Inflammatory macrophage treated with lipopolysaccharide for 1 hour (primary cell): Measurements from ENCODE around the gene FSTL1.
"Not testable (repeated sequence)": the region's sequence is repeated elsewhere in the genome, so short reads cannot be mapped to it uniquely, and the experiment has no call there.

Experiments used
- DNase-seq, 2 donors: peaks; one replicate each; pipeline ENCODE4 v3.0.0-alpha.2; 2020 to 2022

The FSTL1 gene

DNA sequence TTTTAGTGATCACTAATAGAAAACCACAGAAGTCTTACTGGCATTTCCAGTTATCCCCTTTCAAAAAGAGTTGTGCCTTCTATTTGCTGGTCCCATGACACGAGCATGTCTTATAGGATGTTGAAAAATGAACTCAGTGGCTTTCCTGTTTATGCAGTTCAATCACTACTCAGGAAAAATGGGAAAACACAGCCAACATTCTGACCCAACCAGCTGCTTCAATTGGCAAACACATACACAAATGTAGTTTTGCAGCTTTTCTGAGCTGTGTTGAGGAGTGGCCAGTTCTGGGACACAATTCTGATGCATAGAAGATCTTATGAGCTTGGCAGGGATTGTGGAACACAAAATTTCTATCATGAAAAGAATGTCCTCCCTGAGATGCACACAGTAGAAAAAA is 40.3 kb downstream of the FSTL1 start:
- DNase-seq: no peak

GRCh38 chr3:120410116-120410515 is 40.7 kb downstream of the FSTL1 start:
- DNase-seq: no peak

DNA sequence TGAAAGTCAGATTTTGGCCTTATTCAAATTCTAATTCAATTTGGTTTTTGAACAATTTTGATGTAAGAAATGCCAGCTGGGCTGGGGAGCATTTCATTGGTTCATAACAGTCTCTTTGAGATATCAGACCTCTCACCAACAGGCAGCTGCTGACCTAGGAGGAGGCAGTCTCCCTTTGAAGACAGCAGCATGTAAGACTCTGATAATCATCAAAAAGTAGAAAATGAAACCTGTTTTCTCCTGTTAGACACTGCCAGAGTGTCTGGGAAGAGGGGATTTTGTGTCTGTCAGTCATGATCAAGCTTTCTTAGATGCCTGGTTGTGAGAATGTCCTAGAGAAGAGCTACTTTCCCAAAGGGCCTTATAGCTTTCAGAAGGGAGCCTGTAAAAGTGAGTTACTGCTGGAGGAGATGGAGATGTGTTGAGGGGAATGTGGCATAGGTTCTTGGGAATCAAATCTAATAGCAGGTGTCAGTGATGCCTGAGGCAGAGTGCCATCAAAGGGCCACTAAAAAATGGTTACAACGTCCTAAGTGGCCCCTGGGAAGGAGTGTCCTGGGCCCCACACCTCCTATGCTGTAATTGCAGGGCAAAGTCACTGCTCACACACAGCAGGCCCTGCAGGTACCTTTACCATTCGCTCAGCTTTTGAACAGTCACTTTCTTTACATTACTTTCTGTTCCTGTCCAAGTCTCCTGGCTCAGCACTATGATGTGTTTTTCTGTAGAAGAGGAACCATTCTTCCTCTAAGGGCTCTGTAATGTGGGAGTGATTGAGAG is 43.1 kb downstream of the FSTL1 start:
- no peak for DNase-seq

DNA sequence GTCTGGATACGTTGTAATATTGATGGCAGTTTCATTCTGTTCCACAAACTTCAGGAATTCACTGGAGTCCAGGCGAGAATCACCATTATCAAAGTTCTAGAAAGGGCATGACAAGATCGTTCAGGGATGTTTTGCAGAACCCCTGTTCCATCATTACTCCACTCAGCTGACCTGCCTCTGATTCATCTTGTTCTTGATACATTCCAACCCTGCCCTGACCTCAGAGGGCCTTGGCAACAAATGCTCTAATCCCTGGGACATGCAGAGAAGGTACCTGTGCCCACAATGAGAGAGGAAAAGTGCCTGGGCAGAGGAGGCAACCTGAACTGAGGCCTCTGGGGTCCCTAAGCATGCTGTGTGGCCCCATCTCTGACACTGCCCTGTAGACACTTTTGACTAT is 45.9 kb downstream of the FSTL1 start:
- DNase-seq: no peak

DNA sequence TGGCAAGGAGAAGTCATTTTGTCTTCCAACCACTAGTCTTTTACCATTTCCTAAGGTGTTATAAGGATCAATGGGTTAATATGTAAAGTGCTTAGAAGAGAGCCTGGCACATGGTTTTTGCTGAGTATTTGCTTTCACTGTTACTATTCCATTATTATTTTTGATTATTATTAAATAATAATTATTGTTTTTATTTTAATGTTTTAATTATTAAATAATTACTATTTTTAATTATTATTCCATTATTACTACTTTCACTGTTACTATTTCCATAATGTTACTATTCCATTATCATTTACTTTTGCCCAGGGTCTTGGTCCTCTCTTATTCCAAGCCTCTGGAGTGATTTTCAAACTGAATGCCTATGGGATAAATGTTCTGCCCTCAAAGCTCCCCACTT is 48.5 kb downstream of the FSTL1 start:
- no peak for DNase-seq

DNA sequence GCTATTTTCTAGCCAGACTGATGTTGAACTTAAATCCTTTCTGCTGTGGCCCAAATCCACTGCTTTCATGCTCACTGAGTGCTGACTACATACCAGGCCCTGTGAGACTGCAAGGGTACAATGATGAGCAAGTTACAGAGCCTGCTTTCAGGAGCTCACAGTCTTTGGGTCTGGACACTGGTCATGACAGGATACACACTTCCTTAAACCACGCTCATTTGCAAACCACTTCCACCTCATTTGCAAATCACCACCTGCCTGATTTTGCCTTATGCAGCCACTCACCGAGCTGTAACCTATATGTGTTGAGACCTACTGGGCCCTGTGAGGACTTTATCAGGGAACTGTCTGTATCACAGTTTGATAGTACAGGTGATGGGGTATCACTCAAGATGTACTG is 51.4 kb downstream of the FSTL1 start:
- no peak for DNase-seq

- DNase-seq: no peak
Measured at GRCh38 chr3:120396469-120396868, 54.3 kb downstream of the FSTL1 start.

- DNase-seq: no peak
Measured at GRCh38 chr3:120394347-120394746, 56.4 kb downstream of the FSTL1 start.

DNA sequence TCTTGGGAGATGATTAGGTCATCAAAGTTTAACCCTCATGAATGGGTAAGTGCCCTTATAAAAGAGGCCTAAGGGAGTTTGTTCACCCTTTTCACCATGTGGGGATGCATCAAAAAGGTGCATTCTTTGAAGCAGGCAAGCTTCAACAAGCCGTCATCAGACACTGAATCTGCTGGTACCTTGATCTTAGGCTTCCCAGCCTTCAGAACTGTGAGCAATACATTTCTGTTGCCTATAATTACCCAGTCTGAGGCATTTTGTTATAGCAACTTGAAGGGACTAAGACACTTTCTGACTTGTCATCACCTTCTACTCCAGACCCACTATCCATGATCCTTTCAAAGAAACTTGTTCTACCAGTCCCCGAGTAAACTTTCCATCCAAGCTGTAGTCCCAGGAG is 57.0 kb downstream of the FSTL1 start:
- no peak for DNase-seq

GRCh38 chr3:120393243-120393642 is 57.5 kb downstream of the FSTL1 start:
- no peak for DNase-seq

GRCh38 chr3:120382941-120383447 is 67.8 kb downstream of the FSTL1 start:
- no peak for DNase-seq

DNA sequence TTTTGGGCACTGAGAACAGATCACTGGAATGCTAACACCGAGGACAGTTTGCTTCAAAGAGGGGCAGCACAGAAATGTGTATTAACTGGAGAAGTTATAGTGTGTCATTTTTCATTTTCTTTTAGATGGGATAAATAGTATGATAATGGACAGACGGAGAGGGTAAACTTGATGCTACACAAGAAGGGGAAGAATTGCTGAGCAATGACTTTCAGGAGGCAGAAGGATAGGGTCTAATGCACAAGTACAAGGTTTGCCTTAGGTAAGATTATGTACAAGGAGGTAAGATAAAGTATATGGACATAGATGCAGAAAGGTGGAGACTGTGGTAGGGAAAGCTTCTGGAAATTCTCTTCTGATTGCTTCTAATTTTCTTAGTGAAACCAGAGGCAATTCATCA is 69.3 kb downstream of the FSTL1 start:
- no peak for DNase-seq

- DNase-seq: not testable (repeated sequence)
Measured at GRCh38 chr3:120377948-120378347, 72.8 kb downstream of the FSTL1 start.

GRCh38 chr3:120370463-120370862 is 80.3 kb downstream of the FSTL1 start:
- DNase-seq: no peak

DNA sequence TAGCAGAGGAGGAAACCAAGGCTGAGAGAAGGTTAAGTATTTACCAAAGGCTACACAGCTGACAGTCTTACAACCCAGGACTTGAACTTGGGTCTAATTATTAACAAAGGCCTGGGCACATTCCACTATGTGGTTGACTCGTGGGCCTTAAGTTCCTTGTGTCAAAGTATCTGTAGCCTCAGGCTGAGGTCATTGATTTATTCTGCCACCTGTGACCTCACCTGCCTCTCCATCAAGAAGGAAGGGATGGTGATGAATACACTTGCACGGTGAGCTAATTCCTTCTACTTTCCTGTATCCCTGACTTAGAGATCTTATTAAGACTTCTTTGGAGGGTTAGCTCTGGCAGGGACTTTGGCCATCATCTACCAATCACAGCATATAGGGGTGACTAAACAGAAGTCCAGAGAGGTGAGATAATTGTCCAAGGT is 81.7 kb downstream of the FSTL1 start:
- DNase-seq: no peak

- no peak for DNase-seq
Measured at GRCh38 chr3:120368172-120368571, 82.6 kb downstream of the FSTL1 start.

GRCh38 chr3:120364821-120365220 is 86.0 kb downstream of the FSTL1 start:
- no peak for DNase-seq

- DNase-seq: no peak
Measured at GRCh38 chr3:120364101-120364500, 86.7 kb downstream of the FSTL1 start.

DNA sequence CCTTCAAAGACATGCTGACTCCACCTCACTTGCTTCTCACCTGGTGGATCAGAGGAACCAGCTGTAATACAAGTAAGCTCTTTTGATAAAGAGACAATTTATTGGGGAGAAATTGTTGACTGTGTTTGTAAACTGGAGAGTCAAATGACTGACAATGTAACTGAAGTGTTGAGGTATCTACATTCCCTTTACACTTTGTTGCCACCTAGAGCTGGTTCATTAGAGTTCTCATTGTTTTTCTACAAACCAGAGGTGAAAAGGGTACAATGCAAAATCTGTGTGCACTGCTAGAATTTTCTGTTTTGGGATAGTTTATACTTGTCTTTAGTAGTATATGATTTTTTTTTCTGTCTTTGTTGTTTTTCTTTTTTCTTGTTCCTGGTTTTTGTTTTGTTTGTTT is 93.0 kb downstream of the FSTL1 start:
- no peak for DNase-seq

GRCh38 chr3:120355486-120355885 is 95.3 kb downstream of the FSTL1 start:
- DNase-seq: no peak

DNA sequence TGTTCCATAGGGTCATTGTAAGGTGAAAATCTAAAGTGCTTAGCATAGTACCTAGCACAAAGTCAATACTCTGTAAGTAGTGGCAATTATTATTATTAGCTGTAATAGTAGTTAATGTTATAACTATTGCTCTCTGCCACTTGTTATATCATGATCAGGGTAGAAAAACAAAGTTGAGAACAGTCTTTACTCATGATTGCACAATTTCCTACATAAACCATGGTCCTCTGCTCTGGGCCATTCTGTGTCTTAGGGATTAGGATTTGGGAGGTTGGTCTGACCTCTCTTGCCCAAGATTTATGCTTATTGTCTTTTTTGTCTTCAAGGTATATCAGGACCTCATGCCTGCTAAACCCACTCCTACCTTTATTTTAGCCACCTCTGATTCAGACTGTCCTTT is 97.3 kb downstream of the FSTL1 start:
- DNase-seq: no peak

DNA sequence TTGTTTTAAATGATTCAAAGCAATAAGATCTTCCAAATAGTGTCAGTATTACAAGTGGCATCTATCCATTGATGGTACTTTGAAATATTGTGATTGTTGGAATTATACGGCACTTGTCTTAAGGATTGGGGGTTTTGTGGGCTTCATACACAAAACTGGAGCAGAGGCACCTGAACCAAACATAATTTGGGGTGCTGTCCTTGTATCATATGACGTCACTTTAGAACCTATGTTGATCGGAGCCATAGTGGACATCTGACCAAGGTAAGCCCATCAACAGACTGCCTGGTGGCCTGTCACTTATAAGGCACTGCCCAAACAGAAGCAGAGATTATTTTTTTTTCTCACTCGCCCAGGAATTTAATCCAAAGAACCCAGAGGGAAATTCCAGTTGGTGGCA is 98.8 kb downstream of the FSTL1 start:
- DNase-seq: no peak

GRCh38 chr3:120350401-120350941 is 100.3 kb downstream of the FSTL1 start:
- DNase-seq: peak in 1 of 2 donors; percentile 14

DNA sequence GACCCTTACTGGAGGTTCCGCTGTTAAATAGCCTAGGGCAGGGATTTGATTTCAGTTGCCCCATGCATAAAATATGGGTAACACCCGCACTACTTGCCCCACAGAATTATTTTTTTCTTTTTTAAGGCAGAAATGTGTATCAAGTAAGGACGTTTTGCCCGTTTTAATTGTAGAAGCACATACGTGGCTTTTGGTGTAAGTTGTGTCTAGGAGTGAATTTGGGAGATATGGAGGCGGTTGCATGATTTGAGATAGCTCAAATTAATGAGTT is 101.0 kb downstream of the FSTL1 start:
- peak in 1 of 2 donors; percentile 7 for DNase-seq
